IMR-90 (cell line): Measurements from ENCODE around the gene KCNJ10.

Source experiments
- BHLHE40 ChIP-seq: fragments of 150-350 bp; IDR thresholded peaks from 2 replicates; pipeline ENCODE4 v1.6.1; 2016; ENCODE audit warnings: mild to moderate bottlenecking, low read depth, low read length
- CEBPB ChIP-seq: IDR thresholded peaks from 2 replicates; pipeline ENCODE4 v1.6.1; 2012; ENCODE audit warnings: low read depth, low read length, improper control_type of control experiment
- CHD1 ChIP-seq: IDR thresholded peaks from 2 replicates; pipeline ENCODE4 v1.6.1; 2012; ENCODE audit warnings: low read depth, low read length, improper control_type of control experiment
- CTCF ChIP-seq: conservative IDR thresholded peaks from 2 replicates; pipeline ENCODE4 v1.5.1; 2012; ENCODE audit warnings: mild to moderate bottlenecking, low read depth, low read length, improper control_type of control experiment
- ELK1 ChIP-seq: fragments of 150-350 bp; IDR thresholded peaks from 2 replicates; pipeline ENCODE4 v1.6.1; 2016; ENCODE audit warnings: low read depth, mild to moderate bottlenecking, low read length, moderate library complexity, borderline replicate concordance
- FOS ChIP-seq: fragments of 150-350 bp; IDR thresholded peaks from 2 replicates; pipeline ENCODE4 v1.6.1; 2016; ENCODE audit warnings: low read depth, low read length
- MXI1 ChIP-seq: IDR thresholded peaks from 2 replicates; pipeline ENCODE4 v1.6.1; 2012; ENCODE audit warnings: low read depth, mild to moderate bottlenecking, low read length, moderate library complexity, borderline replicate concordance
- NFE2L2 ChIP-seq: fragments of 150-350 bp; IDR thresholded peaks from 2 replicates; pipeline ENCODE4 v1.6.1; 2016; ENCODE audit warnings: low read depth, mild to moderate bottlenecking, low read length
- POLR2A ChIP-seq: IDR thresholded peaks from 2 replicates; pipeline ENCODE4 v1.6.1; 2012; ENCODE audit warnings: mild to moderate bottlenecking, low read depth, low read length
- RAD21 ChIP-seq: IDR thresholded peaks from 2 replicates; pipeline ENCODE4 v1.6.1; 2012; ENCODE audit warnings: low read length, improper control_type of control experiment
- RCOR1 ChIP-seq: IDR thresholded peaks from 2 replicates; pipeline ENCODE4 v1.6.1; 2012; ENCODE audit warnings: mild to moderate bottlenecking, low read length, improper control_type of control experiment; ENCODE audit not compliant: insufficient replicate concordance
- RFX5 ChIP-seq: IDR thresholded peaks from 2 replicates; pipeline ENCODE4 v1.8.0; 2012; ENCODE audit warnings: low read depth, mild to moderate bottlenecking, low read length, moderate library complexity
- SMC3 ChIP-seq: fragments of 150-350 bp; IDR thresholded peaks from 2 replicates; pipeline ENCODE4 v1.6.1; 2016; ENCODE audit warnings: low read depth, mild to moderate bottlenecking, antibody characterized with exemption, low read length, moderate library complexity
- TF ChIP-seq, protein P1 (sequence below): fragments of 150-350 bp; IDR thresholded peaks from 2 replicates; pipeline ENCODE4 v1.6.1; 2017; ENCODE audit warnings: mild to moderate bottlenecking, antibody characterized with exemption, low read length, low read depth

GRCh38 chr1:160017592-160017991 lies 52.4 kb downstream of the KCNJ10 start:
- TF ChIP-seq CTCF (no peak), RAD21 (no peak), POLR2A (no peak), ELK1 (no peak), NFE2L2 (no peak), MXI1 (no peak), CEBPB (0 out of 2 replicates have a peak, but pooled peaks have one; percentile 20), SMC3 (no peak), CHD1 (no peak), RCOR1 (no peak), FOS (no peak), RFX5 (no peak), BHLHE40 (no peak)
- TF ChIP-seq, protein P1, sequence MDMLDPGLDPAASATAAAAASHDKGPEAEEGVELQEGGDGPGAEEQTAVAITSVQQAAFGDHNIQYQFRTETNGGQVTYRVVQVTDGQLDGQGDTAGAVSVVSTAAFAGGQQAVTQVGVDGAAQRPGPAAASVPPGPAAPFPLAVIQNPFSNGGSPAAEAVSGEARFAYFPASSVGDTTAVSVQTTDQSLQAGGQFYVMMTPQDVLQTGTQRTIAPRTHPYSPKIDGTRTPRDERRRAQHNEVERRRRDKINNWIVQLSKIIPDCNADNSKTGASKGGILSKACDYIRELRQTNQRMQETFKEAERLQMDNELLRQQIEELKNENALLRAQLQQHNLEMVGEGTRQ = no peak
